Adrenal gland (tissue), 5 donors: ENCODE data around the gene CAPN15.

Experiments
- POLR2A ChIP-seq, 2 donors: fragments of 450-650 bp; IDR thresholded peaks; one replicate each; pipeline ENCODE4 v1.6.1; 2017; ENCODE audit warnings: antibody characterized with exemption in 2 of 2, mild to moderate bottlenecking in 2 of 2, moderate library complexity in 1 of 2
- TF ChIP-seq, protein P1 (sequence below), 6 experiments: fragments of 450-650 bp in 4 of 6; fragments of 200-600 bp in 2 of 6; sonication (generic) in 1 of 6; IDR thresholded peaks; 1 replicate in 5 of 6; 2 replicates in 1 of 6; pipeline versions ENCODE4 v1.5.1 to v1.8.0; 2016 to 2021; ENCODE audit warnings: antibody characterized with exemption in 6 of 6, mild to moderate bottlenecking in 2 of 6, moderate library complexity in 1 of 6
- donor health status: DM: no; HTN: no; CAD: no.

DNA sequence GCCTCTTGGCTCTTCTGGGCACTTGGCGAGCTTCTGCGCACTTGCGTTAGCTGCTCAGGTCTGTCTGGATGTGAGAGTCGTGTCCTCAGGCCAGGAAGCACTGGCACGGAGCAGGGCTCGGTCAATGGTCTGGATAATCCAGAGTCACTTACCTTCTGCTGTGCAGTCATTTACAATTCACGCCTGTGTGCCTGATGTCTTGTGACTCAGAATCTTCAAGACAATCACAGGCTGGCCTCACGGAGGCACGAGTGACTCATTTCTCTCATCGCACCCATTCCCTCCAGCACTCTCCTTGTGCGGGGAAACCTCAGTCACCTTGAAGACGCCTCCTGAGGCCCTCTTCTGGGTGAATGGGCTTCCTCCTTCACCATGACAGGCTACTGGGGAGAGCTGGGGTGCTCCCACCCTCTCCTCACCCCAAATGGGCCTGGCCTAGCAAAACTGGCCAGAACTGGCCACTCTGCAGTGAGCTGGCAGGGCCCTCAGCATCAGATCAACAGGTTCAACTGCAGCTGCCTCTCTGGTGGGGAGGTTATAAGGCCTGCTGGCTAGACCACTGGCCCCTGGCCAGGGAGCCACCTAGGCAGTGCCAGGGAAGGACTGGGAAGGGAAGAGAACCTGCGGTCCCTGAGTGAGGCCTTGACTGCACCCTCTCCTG lies 1.9 kb upstream of the CAPN15 start:
- TF ChIP-seq, protein P1, sequence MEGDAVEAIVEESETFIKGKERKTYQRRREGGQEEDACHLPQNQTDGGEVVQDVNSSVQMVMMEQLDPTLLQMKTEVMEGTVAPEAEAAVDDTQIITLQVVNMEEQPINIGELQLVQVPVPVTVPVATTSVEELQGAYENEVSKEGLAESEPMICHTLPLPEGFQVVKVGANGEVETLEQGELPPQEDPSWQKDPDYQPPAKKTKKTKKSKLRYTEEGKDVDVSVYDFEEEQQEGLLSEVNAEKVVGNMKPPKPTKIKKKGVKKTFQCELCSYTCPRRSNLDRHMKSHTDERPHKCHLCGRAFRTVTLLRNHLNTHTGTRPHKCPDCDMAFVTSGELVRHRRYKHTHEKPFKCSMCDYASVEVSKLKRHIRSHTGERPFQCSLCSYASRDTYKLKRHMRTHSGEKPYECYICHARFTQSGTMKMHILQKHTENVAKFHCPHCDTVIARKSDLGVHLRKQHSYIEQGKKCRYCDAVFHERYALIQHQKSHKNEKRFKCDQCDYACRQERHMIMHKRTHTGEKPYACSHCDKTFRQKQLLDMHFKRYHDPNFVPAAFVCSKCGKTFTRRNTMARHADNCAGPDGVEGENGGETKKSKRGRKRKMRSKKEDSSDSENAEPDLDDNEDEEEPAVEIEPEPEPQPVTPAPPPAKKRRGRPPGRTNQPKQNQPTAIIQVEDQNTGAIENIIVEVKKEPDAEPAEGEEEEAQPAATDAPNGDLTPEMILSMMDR (IDR thresholded peaks at IDR 0.05) = no peak
- TF ChIP-seq POLR2A (IDR thresholded peaks at IDR 0.05) = peak in 1 of 2 donors; percentile 24
